GM13977 (cell line): Measurements from ENCODE around the gene SPPL3.
"Not testable (repeated sequence)": the region's sequence is repeated elsewhere in the genome, so short reads cannot be mapped to it uniquely, and the experiment has no call there.

Source experiments
- DNase-seq: peaks from one replicate; pipeline ENCODE4 v3.0.0; 2012; ENCODE audit warnings: low spot score
- in situ Hi-C: fragments of 300-500 bp; cut with MboI; formaldehyde crosslinking; loops from one replicate; pipeline ENCODE4 v1.12.0; 2022; ENCODE audit warnings: low sequenced_read_pairs, low pct_unique_long_range_greater_than_20kb, mixed read lengths, inconsistent platforms; ENCODE audit not compliant: unreplicated experiment
- TF ChIP-seq, protein P1 (sequence below): IDR thresholded peaks from 2 replicates; pipeline ENCODE4 v1.5.1; 2012; ENCODE audit warnings: mild to moderate bottlenecking, control low read depth; ENCODE audit not compliant: insufficient read depth; ENCODE audit errors: extremely low read depth, missing control alignments

The SPPL3 gene

DNA sequence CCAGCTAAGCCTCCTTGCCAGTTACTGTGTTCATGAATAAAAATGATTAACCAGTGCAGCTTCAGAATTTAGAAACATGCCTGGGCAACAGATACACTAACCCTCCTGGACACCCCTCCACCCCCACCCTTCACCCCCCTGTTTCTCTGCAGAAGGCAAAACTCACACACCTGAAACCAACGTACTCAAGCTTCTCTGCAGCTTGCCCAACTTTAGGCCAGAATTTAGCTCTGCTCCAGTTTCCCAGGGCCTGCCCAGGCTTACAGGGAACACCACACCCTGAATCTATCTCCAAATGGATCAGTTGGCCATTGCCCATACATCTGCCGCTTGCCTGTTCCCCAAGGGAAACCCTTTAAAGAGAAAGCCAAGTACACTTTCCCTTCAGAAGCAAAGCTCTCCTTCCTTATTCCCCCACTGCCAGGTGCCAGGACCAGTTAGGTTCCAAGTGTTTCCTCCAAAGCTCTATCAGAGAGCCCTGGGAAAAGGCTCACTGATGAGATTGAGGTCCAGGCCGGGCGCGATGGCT, 1.8 kb upstream of the SPPL3 start:
- TF ChIP-seq, protein P1, sequence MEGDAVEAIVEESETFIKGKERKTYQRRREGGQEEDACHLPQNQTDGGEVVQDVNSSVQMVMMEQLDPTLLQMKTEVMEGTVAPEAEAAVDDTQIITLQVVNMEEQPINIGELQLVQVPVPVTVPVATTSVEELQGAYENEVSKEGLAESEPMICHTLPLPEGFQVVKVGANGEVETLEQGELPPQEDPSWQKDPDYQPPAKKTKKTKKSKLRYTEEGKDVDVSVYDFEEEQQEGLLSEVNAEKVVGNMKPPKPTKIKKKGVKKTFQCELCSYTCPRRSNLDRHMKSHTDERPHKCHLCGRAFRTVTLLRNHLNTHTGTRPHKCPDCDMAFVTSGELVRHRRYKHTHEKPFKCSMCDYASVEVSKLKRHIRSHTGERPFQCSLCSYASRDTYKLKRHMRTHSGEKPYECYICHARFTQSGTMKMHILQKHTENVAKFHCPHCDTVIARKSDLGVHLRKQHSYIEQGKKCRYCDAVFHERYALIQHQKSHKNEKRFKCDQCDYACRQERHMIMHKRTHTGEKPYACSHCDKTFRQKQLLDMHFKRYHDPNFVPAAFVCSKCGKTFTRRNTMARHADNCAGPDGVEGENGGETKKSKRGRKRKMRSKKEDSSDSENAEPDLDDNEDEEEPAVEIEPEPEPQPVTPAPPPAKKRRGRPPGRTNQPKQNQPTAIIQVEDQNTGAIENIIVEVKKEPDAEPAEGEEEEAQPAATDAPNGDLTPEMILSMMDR = no peak
- in situ Hi-C loops = no loop called here
- DNase-seq = no peak

DNA sequence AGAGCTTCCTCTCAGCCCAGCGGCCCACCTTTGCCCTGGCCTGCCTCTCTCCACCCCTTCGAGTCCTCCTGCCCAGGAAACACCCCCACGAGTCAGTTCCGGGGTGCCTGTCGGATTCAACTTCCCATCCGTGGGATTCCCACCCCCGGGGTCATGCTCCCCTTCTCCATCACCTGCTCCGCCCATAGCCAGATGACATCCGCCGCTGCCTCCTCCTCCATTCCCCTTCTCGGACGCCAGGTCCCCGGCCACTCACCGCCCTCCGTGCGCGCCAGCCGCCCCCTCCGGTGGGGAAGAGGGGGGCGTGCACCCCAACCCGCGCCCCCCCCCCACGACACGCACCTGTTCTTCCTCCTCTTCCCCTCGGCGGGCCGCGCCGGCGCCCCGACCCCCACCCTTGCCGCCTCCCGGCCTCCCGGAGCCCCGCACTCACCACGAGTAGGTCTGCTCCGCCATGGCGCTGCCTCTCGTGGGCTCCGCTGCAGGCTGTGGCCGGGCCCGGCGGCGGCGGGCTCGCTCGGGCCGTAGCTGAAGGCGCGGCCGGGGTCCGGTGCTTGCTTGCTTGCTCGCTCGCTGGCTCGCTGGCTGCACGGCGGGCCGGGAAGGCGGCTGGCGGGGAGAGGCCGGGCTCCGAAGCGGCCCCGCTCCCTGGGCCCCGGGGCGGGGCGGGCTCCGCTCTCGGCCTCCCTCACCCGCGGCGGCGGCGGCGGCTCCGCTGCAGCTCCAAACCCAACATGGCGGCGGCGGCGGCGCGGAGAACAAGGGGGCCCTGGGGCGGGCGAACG, 554 bp downstream of the SPPL3 start:
- DNase-seq = peak; percentile 77
- in situ Hi-C loops = no loop called here
- TF ChIP-seq, protein P1 = peak; percentile 1

GRCh38 chr12:120902846-120903411, 1.2 kb downstream of the SPPL3 start:
- no peak for DNase-seq
- in situ Hi-C loops = no loop called here
- TF ChIP-seq, protein P1 = no peak

GRCh38 chr12:120901818-120902217, 2.3 kb downstream of the SPPL3 start:
- in situ Hi-C loops = no loop called here
- TF ChIP-seq, protein P1 = no peak
- DNase-seq = no peak

DNA sequence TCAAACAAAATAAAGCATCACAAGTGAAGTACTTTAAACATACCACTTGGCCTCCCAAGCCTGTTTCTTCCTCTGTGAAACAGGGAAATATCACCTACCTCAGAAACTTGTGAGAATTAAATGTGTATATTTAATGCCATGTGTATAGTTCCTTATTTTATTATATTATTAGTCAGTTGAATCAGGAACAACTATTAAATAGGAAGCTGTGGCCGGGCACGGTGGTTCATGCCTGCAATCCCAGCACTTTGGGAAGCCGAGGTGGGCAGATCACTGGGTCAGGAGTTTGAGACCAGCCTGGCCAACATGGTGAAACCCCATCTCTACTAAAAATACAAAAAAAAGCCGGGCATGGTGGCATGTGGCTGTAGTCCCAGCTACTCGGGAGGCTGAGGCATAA, 3.1 kb downstream of the SPPL3 start:
- in situ Hi-C loops, DNase-seq: not testable (repeated sequence)

DNA sequence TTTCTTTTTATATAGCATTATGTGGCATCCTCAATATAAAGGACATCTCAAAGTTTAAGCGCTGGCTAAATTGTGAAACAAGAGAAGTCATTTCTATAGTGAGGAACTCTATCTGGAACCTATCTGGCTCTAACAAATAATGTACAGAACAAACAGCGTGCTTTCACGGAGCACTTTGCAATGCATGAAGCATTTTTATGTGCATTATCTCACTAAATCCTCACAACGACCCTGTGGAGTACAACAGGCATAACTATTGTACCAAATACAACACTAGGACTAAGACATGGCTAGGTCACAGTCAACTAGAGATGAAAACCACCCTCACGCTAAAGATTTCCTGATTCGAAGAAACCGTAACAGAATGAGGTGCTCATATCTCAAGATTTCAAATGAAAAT, 8.6 kb downstream of the SPPL3 start:
- in situ Hi-C loops = no loop called here
- TF ChIP-seq, protein P1 = no peak
- DNase-seq = no peak

DNA sequence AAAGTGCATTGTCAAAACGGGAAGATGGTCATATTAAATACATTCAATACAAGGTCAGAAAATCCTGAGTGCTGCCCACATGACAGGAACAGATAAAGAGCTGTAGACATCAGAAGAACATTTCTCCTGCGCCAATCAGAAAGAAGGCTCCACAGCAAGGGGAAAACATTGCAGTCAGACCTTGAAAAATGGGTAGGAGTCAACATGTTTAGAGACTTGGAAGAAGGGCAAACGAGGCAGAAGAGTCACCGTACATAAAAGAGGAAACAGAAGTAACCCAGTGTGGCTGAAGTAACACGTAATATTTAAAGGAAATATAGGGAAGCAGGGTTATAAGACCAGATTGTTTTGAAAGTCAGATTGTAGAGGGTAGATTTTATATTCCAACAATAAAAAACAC, 11.9 kb downstream of the SPPL3 start:
- TF ChIP-seq, protein P1 = no peak
- no peak for DNase-seq
- in situ Hi-C loops = no loop called here
